ENCODE measurements around the gene DAPP1.

The DAPP1 gene

DNA sequence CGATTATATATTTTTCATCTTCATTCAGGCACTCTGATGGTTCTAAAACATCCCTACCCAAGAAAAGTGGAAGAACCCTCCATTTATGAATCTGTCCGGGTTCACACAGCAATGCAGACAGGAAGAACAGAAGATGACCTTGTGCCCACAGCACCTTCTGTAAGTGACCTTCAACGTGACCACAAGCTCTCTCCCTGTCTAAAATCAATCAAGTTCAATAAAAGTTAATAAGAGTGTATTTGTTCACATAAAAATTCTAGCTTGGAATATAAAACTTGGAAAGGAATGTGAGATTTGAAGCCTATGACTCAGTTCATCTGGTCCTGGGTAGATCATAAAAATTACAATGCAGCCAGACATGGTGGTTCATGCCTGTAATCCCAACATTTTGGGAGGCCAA is 36.6 kb downstream of the DAPP1 start:
- no peak for DNase-seq (ENCODE audit: low spot score)
- no peak for FAIRE-seq

DNA sequence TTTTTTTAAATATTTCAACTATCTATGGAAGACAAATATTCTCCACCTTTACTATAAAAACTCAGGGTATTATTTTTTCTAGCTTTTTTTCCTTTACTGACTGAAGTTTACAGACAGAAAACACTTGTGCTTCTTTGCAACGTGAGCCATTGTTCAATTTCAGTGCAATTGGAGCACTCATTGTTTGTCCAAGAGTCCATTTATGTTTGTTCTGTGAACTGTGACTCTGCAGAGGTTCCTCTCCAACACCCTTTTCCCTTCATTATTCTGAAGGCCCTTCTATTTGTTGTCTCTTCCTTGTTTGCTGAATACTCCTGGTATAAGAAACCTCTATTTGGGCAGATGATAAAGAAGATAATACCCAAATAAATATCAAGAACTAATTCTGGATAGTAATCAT is 37.4 kb downstream of the DAPP1 start:
- DNase-seq (ENCODE audit: low spot score) (no peak), FAIRE-seq (no peak)

DNA sequence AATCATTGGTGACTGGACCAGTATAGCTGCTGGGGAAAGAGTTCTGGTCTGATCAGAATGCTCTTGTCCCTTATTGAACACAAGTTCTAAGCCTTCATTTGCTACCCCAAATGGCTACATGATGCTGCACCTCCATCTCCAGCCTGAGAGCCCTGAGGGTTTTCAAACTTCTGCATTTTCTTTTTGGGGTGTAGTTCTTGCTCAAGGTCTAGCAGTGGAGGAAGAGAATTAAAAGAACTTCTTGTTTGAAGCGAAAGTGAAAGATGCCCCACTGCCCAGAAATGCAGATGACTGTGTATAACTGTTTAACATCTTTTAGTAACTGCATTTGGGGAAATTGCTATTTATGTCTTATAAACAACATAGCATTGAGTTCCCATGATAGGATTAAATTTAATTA is 39.1 kb downstream of the DAPP1 start:
- no peak for DNase-seq (ENCODE audit: low spot score)
- FAIRE-seq = no peak

DNA sequence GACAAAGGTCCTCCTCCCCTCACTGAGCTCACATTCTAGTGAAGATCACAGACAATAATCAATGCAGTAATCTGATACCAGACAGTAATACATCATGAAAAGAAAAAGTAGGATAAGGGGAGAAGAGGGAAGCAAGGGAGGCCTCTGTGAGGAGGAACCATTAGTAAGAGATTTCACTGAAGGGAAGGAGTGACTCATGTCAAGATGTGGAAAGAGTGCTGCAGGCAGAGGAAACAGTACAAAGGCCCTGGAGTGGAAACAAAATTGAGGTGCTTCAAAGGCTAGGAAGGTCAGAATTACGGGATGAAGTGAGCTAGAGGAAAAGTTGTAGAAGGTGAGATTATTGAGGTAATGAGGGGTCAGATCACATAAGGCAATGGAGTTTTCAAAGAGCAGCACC is 39.5 kb downstream of the DAPP1 start:
- FAIRE-seq (no peak), DNase-seq (ENCODE audit: low spot score) (no peak)

- no peak for FAIRE-seq
- no peak for DNase-seq (ENCODE audit: low spot score)
Measured at GRCh38 chr4:99857307-99857706, 40.7 kb downstream of the DAPP1 start.

- DNase-seq (ENCODE audit: low spot score) = no peak
- no peak for FAIRE-seq
Measured at GRCh38 chr4:99859618-99860017, 43.0 kb downstream of the DAPP1 start.

DNA sequence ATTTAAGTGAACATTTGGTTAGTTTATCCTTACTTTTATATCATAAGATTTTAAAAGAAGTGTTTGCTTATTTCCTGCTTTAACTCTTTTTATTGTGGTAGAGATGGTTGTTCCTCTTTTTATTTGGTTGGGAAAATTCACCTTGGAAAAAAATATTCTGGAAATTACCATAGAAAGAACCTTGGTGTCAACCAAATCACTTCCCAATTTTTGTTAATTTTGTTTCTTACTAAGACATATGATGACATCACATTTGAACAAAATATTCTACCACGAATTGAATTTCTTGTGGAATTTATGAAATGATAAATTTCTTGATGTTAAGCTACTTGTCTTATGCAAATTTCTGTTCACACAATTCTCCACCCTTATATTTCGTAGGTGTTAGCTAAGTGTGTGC is 43.9 kb downstream of the DAPP1 start:
- FAIRE-seq (no peak), DNase-seq (ENCODE audit: low spot score) (no peak)

GRCh38 chr4:99861120-99861905 is 44.7 kb downstream of the DAPP1 start:
- FAIRE-seq (no peak), DNase-seq (ENCODE audit: low spot score) (no peak)

GRCh38 chr4:99863804-99864203 is 47.2 kb downstream of the DAPP1 start:
- no peak for FAIRE-seq
- no peak for DNase-seq (ENCODE audit: low spot score)

GRCh38 chr4:99868126-99868596 is 51.5 kb downstream of the DAPP1 start:
- no peak for DNase-seq (ENCODE audit: low spot score)
- FAIRE-seq = no peak

DNA sequence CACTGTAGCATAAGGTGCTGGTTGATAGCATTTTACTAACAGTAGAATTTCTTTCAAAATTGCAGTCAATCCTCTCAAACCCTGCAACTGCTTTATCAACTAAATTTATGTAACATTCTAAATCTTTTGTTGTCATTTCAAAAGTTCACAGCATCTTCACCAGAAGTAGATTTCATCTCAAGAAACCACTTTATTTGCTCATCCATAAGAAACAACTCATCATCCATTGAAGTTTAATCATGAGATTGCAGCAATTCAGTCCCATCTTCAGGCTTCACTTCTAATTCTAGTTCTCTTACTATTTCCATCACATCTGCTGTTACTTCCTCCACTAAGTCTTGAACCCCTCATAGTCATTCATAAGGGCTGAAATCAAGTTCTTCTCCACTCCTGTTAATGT is 55.9 kb downstream of the DAPP1 start:
- FAIRE-seq = no peak
- no peak for DNase-seq (ENCODE audit: low spot score)

GRCh38 chr4:99875071-99875470 is 58.4 kb downstream of the DAPP1 start:
- DNase-seq (ENCODE audit: low spot score) = no peak
- FAIRE-seq = no peak

GRCh38 chr4:99876946-99877345 is 60.3 kb downstream of the DAPP1 start:
- FAIRE-seq (no peak), DNase-seq (ENCODE audit: low spot score) (no peak)

DNA sequence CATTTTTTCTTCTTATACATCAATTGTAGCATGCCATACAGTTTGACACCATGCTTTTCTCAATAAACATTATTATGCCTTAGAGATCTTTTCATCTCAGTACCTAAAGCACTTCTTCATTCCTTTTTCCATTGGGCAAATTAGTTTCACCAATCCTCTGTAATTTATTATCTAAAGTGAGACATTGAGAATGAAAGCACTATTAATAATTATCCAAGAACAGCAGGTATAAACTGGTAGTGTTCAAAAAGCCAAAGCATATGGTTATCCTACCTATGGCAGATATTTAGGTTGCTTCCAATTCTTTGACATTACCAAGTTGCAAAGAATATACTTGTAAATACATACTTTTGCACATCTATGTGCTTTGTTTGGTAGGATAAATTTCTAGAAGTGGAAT is 62.0 kb downstream of the DAPP1 start:
- FAIRE-seq (no peak), DNase-seq (ENCODE audit: low spot score) (no peak)

GRCh38 chr4:99879458-99879857 is 62.8 kb downstream of the DAPP1 start:
- FAIRE-seq (no peak), DNase-seq (ENCODE audit: low spot score) (no peak)

GRCh38 chr4:99885063-99885664 is 68.5 kb downstream of the DAPP1 start:
- DNase-seq (ENCODE audit: low spot score) = peak; percentile 8

DNA sequence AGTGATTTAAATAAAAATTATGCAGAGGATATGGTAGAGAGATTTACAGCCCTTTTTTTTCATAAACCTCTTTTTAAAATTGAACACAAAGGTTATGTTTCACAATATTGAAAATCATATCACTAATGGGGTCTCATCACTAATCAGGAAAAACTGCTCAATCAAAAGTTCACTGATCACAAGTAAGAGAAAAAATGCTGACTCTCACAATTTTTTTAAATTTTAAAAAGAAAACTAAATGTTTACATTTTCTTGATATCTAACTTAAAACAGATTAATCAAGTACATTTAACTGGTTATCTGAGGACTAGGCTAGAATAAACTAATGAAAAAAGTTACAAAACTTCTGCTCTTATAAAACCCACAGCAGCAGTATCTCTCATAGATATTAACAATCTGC is 69.1 kb downstream of the DAPP1 start:
- DNase-seq (ENCODE audit: low spot score) = no peak
- FAIRE-seq = no peak

More at GRCh38 chr4:99885063-99885664, 68.5 kb downstream of the DAPP1 start:
- FAIRE-seq = peak; percentile 67

GRCh38 chr4:99886146-99886545 is 69.5 kb downstream of the DAPP1 start:
- DNase-seq (ENCODE audit: low spot score) = no peak
- FAIRE-seq = no peak

DNA sequence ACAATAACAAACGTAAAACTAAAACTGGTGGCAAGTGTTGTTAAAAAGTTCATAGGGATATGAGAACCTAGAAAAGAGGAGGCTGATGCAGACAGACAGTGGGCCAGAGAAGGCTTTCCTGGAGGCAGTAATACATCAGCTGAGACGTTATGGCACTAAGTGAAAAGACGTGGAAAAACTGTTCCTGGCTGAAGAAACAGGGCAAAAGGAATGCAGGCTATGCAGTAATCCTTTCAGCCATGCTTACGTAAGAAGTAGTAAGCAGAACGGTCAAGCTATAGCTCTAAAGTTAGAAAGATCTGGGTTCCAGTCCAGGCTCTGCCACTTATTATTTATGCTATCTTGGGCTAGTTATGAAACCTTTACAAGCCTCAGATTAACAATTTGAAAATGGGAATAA is 71.2 kb downstream of the DAPP1 start:
- DNase-seq (ENCODE audit: low spot score) = no peak
- no peak for FAIRE-seq

- FAIRE-seq (no peak), DNase-seq (ENCODE audit: low spot score) (no peak)
Measured at GRCh38 chr4:99891351-99891750, 74.7 kb downstream of the DAPP1 start.

- no peak for FAIRE-seq
- DNase-seq (ENCODE audit: low spot score) = no peak
Measured at GRCh38 chr4:99893029-99893428, 76.4 kb downstream of the DAPP1 start.

DNA sequence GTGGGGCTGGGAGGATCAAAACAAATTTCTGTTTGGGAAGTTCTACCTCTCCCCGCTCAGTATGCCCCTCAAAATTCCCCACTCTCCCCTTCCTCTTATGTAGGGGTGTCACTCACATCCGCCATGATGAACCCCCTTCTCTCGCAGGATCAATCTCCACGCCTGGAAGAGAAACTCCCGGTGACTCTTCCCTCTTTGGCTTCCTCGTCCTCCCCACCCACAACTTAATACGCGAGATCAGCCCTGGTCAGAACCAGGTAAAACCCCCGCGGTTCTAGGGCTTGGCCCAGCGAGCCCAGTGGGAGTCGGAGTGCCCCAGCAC is 77.2 kb downstream of the DAPP1 start:
- FAIRE-seq = no peak
- no peak for DNase-seq (ENCODE audit: low spot score)

Data from RCC 7860 (cell line).